CD4-positive, alpha-beta memory T cell (primary cell): Measurements from ENCODE around the gene GXYLT1. TPM values are rescaled to one million over a fixed set of nuclear protein-coding genes. Genes with fewer than 3 reads are reported as not detected.

ENCODE experiments used
- CTCF ChIA-PET: fragments of 350-600 bp; sonication (Branson Sonifier 250); formaldehyde crosslinking; loops from one replicate; lab custom pipeline; 2021; ENCODE audit warnings: inconsistent platforms; ENCODE audit not compliant: partially characterized antibody; lab: Charles Lee
- POLR2A ChIA-PET: fragments of 350-600 bp; sonication (Branson Sonifier 250); formaldehyde crosslinking; loops from one replicate; lab custom pipeline; 2021; ENCODE audit not compliant: partially characterized antibody; lab: Charles Lee
- DNase-seq, 5 donors: peaks; one replicate each; pipeline versions ENCODE4 v3.0.0 to v3.0.0-alpha.2; 2020 to 2022; ENCODE audit warnings: mixed read lengths in 1 of 5
- H3K27ac ChIP-seq: one replicate; pipeline ENCODE4 v1.7.0; 2013; ENCODE audit warnings: low read depth, low read length
- H3K27me3 ChIP-seq: 2 replicates; pipeline ENCODE4 v1.7.0; 2013; ENCODE audit warnings: mild to moderate bottlenecking, low read length, moderate library complexity; ENCODE audit not compliant: insufficient read depth
- H3K36me3 ChIP-seq: 2 replicates; pipeline ENCODE4 v1.7.0; 2013; ENCODE audit warnings: mild to moderate bottlenecking, low read length, moderate library complexity; ENCODE audit not compliant: insufficient read depth
- H3K4me1 ChIP-seq: 2 replicates; pipeline ENCODE4 v1.7.0; 2013; ENCODE audit warnings: mild to moderate bottlenecking, low read length, moderate library complexity; ENCODE audit not compliant: insufficient read depth
- H3K4me3 ChIP-seq, 2 donors: one replicate each; pipeline ENCODE4 v1.7.0; 2013; ENCODE audit warnings: low read length in 2 of 2, mild to moderate bottlenecking in 1 of 2
- H3K9me3 ChIP-seq, 2 donors: one replicate each; pipeline ENCODE4 v1.7.0; 2013; ENCODE audit warnings: low read length in 2 of 2, control low read depth in 1 of 2; ENCODE audit not compliant: control insufficient read depth in 1 of 2
- H3K27ac Mint-ChIP-seq, 7 donors: one replicate each; pipeline ENCODE4 v1.8.0; 2020 to 2021; ENCODE audit warnings: mixed read lengths in 7 of 7, mild to moderate bottlenecking in 6 of 7, inconsistent platforms in 3 of 7, moderate library complexity in 3 of 7
- H3K27me3 Mint-ChIP-seq, 2 donors: one replicate each; pipeline ENCODE4 v1.8.0; 2020 to 2021; ENCODE audit warnings: mixed read lengths in 2 of 2
- H3K36me3 Mint-ChIP-seq, 2 donors: one replicate each; pipeline ENCODE4 v1.8.0; 2020 to 2021; ENCODE audit warnings: mixed read lengths in 2 of 2, inconsistent platforms in 1 of 2, mild to moderate bottlenecking in 1 of 2
- H3K4me1 Mint-ChIP-seq, 4 donors: one replicate each; pipeline ENCODE4 v1.8.0; 2020 to 2021; ENCODE audit warnings: mixed read lengths in 4 of 4, mild to moderate bottlenecking in 1 of 4
- H3K4me3 Mint-ChIP-seq, 8 donors: one replicate each; pipeline ENCODE4 v1.8.0; 2020 to 2021; ENCODE audit warnings: mixed read lengths in 8 of 8, mild to moderate bottlenecking in 7 of 8, moderate library complexity in 6 of 8, inconsistent platforms in 3 of 8
- H3K9me3 Mint-ChIP-seq, 8 donors: one replicate each; pipeline ENCODE4 v1.8.0; 2020 to 2021; ENCODE audit warnings: mixed read lengths in 8 of 8, mild to moderate bottlenecking in 5 of 8, inconsistent platforms in 3 of 8, moderate library complexity in 1 of 8
- intact Hi-C: fragments of 100-400 bp; cut with micrococcal nuclease; formaldehyde crosslinking; loops from one replicate; pipeline ENCODE4 v1.15.1; 2023
- polyA plus RNA-seq, 2 donors: library from polyadenylated mRNA; unstranded; fragments of 300-500 nt; fragmentation: Illumina TruSeq; gene quantifications; one replicate each; pipeline ENCODE4 v1.2.3, GENCODE V29; 2021
- total RNA-seq, 2 experiments: library from RNA; stranded (reverse); gene quantifications; one replicate each; pipeline ENCODE4 v1.2.3, GENCODE V29; 2021

GXYLT1 gene
- total and polyA plus RNA-seq, 4 experiments from 2014 or later: 2.3 to 9.5 (median 6.2) TPM

DNA sequence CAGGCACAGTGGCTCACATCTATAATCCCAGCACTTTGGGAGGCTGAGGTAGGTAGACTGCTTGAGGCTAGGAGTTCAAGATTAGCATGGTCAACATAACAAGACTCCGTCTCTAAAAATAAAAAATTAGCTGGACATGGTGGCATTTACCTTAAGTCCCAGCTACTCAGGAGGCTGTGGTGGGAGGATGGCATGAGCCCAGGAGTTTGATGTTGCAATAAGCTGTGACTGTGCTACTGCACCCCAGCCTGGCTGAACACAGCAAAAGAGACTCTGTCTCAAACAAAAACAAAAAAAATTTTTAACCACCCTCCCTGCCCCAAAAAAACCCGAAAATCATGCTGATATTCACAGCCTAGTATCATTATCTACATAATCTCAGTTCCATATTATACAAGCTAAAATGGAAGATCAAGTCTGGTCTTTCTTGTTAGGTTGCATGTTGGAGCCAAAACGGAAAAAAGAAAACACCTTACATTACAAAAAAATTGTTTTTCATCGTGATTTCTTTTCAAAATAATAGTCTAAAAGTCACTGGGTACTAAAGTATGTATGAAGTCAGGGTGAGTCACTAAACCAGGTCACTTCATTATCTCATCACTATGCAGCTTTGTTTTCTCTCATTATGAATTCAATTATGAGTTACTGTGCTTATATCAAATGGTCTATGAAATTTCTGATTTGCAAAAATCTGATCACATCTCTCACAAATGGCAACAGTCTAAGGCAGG is 13.8 kb downstream of the GXYLT1 start:
- Histone ChIP-seq H3K4me3 (no peak overlapping the region), H3K27me3 (no peaks in the 10 kb centered on the region), H3K9me3 (no peaks in the 10 kb centered on the region), H3K27ac (no peak overlapping the region), H3K36me3 (no peaks in the 10 kb centered on the region), H3K4me1 (peaks cover 5% of the 10 kb centered on the region)
- Mint-ChIP-seq H3K36me3 (peaks cover 0 to under 1% of the 10 kb centered on the region in 2 donors), H3K27me3 (no peaks in the 10 kb centered on the region), H3K9me3 (no peaks in the 10 kb centered on the region), H3K27ac (peak overlapping the region in 1 of 7 donors; percentile 5), H3K4me3 (no peak overlapping the region), H3K4me1 (peaks cover 36 to 55% (median 42%) of the 10 kb centered on the region in 4 donors)
- ChIA-PET CTCF (interaction anchor here (1.1 to 1.6 kb wide), 3 partner anchors 14 to 241 kb away, joined by 3 to 5 read pairs (median 4); partner anchors contain the start of gene GXYLT1), POLR2A (interaction anchor here (1.0 kb wide), 1 partner anchor 209 kb away, joined by 3 read pairs; no protein-coding TSS in a partner anchor)
- intact Hi-C loops: no loop called here
- DNase-seq: no peak

DNA sequence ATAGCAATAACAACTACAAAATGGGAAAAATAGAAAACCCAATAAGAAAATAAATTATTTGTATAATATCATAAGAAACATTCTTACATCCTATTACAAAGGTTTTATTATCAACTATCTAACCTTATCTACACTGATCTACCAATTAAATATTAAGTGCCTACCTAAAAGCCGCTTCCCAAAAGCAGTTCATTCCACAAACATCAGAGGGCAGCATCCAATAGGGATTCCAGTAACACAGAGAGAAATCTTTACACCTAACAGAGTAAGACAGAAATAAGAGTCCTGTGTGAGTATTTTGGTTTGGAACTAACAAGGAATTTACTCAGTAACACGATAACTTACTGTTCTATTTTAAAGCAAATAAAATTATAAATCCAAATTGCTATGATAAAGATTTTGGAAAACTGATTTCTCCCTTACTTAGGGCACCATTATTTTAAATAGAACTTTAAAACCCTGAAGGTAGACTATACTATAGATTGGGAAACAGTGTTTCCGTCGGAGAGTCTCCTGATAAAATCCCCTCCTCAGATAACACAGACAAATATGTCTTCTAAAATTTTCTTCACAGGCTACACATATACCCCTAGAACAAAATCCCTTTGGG is 15.0 kb downstream of the GXYLT1 start:
- no peaks in the 10 kb centered on the region for H3K27me3 ChIP-seq
- peak in 4 of 5 donors; percentile 26 to 37 (median 36) for DNase-seq

DNA sequence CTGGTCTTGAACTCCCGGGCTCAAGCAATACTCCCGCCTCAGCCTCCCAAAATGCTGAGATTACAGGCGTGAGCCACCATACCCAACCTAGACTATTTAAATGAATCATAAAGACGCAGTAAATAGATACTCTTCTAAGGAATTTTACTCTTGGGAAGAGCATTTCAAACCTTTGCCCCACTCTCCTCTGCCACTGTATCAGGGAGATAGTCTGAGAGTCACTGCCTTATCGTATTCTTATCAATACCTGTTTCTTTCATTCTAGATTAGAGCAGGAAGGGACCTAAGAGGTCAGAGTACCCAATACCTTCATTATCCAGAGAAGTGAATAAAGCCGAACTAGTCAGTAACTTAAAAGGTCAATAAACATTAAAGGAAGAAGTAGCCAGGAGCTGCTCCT is 15.8 kb downstream of the GXYLT1 start:
- Histone ChIP-seq H3K4me1 (peaks cover 5% of the 10 kb centered on the region), H3K9me3 (no peaks in the 10 kb centered on the region), H3K4me3 (no peak overlapping the region), H3K27me3 (no peaks in the 10 kb centered on the region), H3K36me3 (no peaks in the 10 kb centered on the region), H3K27ac (no peak overlapping the region)
- no peaks in the 10 kb centered on the region for H3K27me3 Mint-ChIP-seq
- DNase-seq: no peak
- no peak overlapping the region for H3K4me3 Mint-ChIP-seq
- intact Hi-C loops: loop anchor here (1.0 kb wide), 2 partner anchors 203 to 243 kb away; no protein-coding TSS in a partner anchor
- H3K4me1 Mint-ChIP-seq: peaks cover 28 to 40% (median 34%) of the 10 kb centered on the region in 4 donors
- H3K27ac Mint-ChIP-seq: no peak overlapping the region
- H3K9me3 Mint-ChIP-seq: no peaks in the 10 kb centered on the region
- ChIA-PET POLR2A (no interaction called here), CTCF (interaction anchor here (1.2 to 2.4 kb wide), 3 partner anchors 108 to 243 kb away, joined by 4 to 18 read pairs (median 5); no protein-coding TSS in a partner anchor)
- peaks cover 0 to 1% of the 10 kb centered on the region in 2 donors for H3K36me3 Mint-ChIP-seq

More for the DNA sequence above, 15.0 kb downstream of the GXYLT1 start:
- no peaks in the 10 kb centered on the region for H3K9me3 Mint-ChIP-seq
- Histone ChIP-seq H3K27ac (no peak overlapping the region), H3K4me3 (no peak overlapping the region), H3K4me1 (peaks cover 5% of the 10 kb centered on the region), H3K36me3 (no peaks in the 10 kb centered on the region), H3K9me3 (no peaks in the 10 kb centered on the region)
- H3K4me1 Mint-ChIP-seq: peaks cover 32 to 45% (median 38%) of the 10 kb centered on the region in 4 donors
- no peak overlapping the region for H3K4me3 Mint-ChIP-seq
- no peaks in the 10 kb centered on the region for H3K27me3 Mint-ChIP-seq
- intact Hi-C loops: loop anchor here (1.0 kb wide), 2 partner anchors 203 to 243 kb away; no protein-coding TSS in a partner anchor
- H3K36me3 Mint-ChIP-seq: peaks cover 0 to 1% of the 10 kb centered on the region in 2 donors
- no peak overlapping the region for H3K27ac Mint-ChIP-seq
- ChIA-PET CTCF (interaction anchor here (1.6 to 2.4 kb wide), 2 partner anchors 242 to 243 kb away, joined by 5 to 18 read pairs; no protein-coding TSS in a partner anchor), POLR2A (no interaction called here)

DNA sequence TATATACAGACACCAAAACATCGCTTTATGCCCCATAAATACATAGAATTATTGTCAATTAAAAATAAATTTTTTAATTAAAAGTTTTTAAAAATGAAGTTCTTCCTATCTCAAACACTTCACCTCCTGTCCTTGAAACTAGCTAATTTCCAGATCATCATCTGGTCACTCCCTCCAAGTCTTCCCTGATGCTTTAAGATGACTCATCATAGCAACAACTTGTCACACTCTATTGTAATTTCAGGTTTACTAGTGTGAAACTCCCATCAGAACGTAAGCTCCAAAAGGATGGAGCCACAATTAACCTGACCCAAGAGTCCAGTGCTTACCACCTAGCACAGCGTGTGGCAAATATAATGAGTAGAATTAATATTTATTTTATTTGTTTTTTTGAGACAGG is 16.3 kb downstream of the GXYLT1 start:
- intact Hi-C loops: no loop called here

DNA sequence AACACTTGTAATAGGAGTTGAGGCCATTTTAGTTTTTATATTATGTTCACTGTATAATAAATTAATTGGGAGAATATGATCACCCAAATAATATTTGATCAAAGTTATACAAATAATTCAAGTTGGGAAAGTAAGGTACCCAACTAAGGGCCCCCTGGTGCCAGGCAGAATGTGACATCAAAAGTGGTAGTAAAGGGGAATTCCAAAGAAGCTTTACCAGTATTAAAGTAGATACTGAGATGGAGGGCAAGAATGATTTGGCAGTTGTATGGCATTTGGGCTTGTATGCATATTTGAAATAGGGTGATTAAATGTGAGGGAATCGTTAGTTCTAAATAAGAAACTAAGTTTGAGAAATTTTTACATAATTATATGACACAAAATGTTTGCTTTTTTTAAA is 17.7 kb downstream of the GXYLT1 start:
- H3K27me3 ChIP-seq: no peaks in the 10 kb centered on the region
- Mint-ChIP-seq H3K27me3 (no peaks in the 10 kb centered on the region), H3K36me3 (peaks cover 0 to 1% of the 10 kb centered on the region in 2 donors), H3K4me1 (peaks cover 18 to 30% (median 26%) of the 10 kb centered on the region in 4 donors), H3K9me3 (no peaks in the 10 kb centered on the region), H3K27ac (peak overlapping the region in 1 of 7 donors; percentile 58), H3K4me3 (no peak overlapping the region)
- H3K27ac ChIP-seq: no peak overlapping the region
- H3K36me3 ChIP-seq: no peaks in the 10 kb centered on the region
- no peak for DNase-seq
- intact Hi-C loops: no loop called here
- H3K9me3 ChIP-seq: no peaks in the 10 kb centered on the region
- CTCF ChIA-PET: interaction anchor here (0.9 to 1.4 kb wide), 2 partner anchors 23 to 245 kb away, joined by 3 to 4 read pairs; no protein-coding TSS in a partner anchor
- no peak overlapping the region for H3K4me3 ChIP-seq
- POLR2A ChIA-PET: no interaction called here
- H3K4me1 ChIP-seq: peaks cover 5% of the 10 kb centered on the region

More for the DNA sequence above, 16.3 kb downstream of the GXYLT1 start:
- H3K4me3 Mint-ChIP-seq: no peak overlapping the region
- H3K9me3 ChIP-seq: no peaks in the 10 kb centered on the region
- no peak overlapping the region for H3K27ac ChIP-seq
- H3K36me3 ChIP-seq: no peaks in the 10 kb centered on the region
- H3K27me3 ChIP-seq: no peaks in the 10 kb centered on the region
- H3K27me3 Mint-ChIP-seq: no peaks in the 10 kb centered on the region
- no peak overlapping the region for H3K27ac Mint-ChIP-seq
- H3K9me3 Mint-ChIP-seq: no peaks in the 10 kb centered on the region
- peaks cover 5% of the 10 kb centered on the region for H3K4me1 ChIP-seq
- no peak overlapping the region for H3K4me3 ChIP-seq
- peaks cover 0 to 1% of the 10 kb centered on the region in 2 donors for H3K36me3 Mint-ChIP-seq
- DNase-seq: no peak
- ChIA-PET POLR2A (no interaction called here), CTCF (interaction anchor here (1.2 to 2.4 kb wide), 3 partner anchors 108 to 244 kb away, joined by 4 to 18 read pairs (median 5); no protein-coding TSS in a partner anchor)
- peaks cover 25 to 34% (median 31%) of the 10 kb centered on the region in 4 donors for H3K4me1 Mint-ChIP-seq

DNA sequence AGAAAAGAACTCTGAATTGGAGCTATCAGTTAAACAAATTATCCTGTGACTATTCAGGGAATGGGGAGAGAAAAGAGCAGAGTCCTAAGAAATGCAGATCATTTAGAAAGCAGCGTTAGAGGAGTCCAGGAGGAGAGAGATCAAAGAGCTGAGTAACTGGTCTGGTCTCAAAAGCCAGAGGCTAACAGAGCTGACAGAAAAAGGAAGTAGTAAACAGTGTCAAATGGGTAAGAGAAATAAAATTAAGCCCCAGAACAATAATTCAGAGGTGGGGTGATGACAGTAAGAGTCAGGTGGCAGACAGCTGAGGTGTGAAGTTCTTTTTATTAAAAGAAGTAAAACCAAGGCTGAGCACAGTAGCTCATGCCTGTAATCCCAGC is 19.3 kb downstream of the GXYLT1 start:
- no peak overlapping the region for H3K27ac ChIP-seq
- no peaks in the 10 kb centered on the region for H3K4me1 ChIP-seq
- ChIA-PET POLR2A (interaction anchor here (1.2 kb wide), 1 partner anchor 20 kb away, joined by 6 read pairs; the partner anchor contains the start of gene GXYLT1), CTCF (interaction anchor here (0.9 to 1.6 kb wide), 3 partner anchors 101 to 247 kb away, joined by 3 to 5 read pairs (median 4); no protein-coding TSS in a partner anchor)
- H3K27ac Mint-ChIP-seq: no peak overlapping the region
- peaks cover 0 to 1% of the 10 kb centered on the region in 2 donors for H3K36me3 Mint-ChIP-seq
- no peaks in the 10 kb centered on the region for H3K27me3 Mint-ChIP-seq
- intact Hi-C loops: no loop called here
- H3K4me1 Mint-ChIP-seq: peaks cover 3 to 21% (median 18%) of the 10 kb centered on the region in 4 donors
- DNase-seq: no peak
- no peaks in the 10 kb centered on the region for H3K9me3 Mint-ChIP-seq
- H3K4me3 Mint-ChIP-seq: no peak overlapping the region
- no peaks in the 10 kb centered on the region for H3K36me3 ChIP-seq
- no peaks in the 10 kb centered on the region for H3K9me3 ChIP-seq
- no peaks in the 10 kb centered on the region for H3K27me3 ChIP-seq
- H3K4me3 ChIP-seq: no peak overlapping the region
